C4-2B (cell line): ENCODE results near the gene SERINC5.

Experiments used
- ZFX ChIP-seq: fragments of 450-650 bp; IDR thresholded peaks from 2 replicates; pipeline ENCODE4 v1.6.1; 2017
- TF ChIP-seq, protein P1 (sequence below): fragments of 450-650 bp; conservative IDR thresholded peaks from 2 replicates; pipeline ENCODE4 v1.5.1; 2017; ENCODE audit warnings: mild to moderate bottlenecking

DNA sequence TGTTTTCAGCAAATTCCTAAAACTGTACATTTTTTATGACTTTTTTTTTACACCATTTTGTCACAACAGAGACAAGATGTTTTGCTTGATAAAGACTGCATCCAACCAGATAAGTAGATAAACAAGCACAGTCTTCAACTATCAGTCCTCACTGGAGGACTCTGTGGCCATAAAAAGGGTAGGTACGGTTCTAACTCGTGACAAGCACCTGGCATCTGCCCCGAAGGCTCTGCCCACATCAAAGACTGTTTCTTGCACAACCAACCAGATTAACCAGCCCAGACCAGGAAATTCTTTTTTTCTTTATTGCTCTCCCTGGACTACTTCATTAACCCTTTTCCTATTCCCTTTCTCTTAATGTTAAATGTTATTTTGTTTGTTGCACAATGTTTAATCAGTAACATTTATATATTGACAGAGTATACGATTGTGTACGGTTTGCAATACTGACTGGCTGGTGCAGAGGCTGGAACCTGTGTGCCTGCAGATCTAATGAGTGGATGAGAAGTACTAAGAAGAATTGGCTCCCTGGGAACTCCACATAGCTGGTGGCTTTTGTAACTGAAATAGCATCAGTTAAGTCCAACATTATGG lies 74.1 kb downstream of the SERINC5 start:
- TF ChIP-seq, protein P1, sequence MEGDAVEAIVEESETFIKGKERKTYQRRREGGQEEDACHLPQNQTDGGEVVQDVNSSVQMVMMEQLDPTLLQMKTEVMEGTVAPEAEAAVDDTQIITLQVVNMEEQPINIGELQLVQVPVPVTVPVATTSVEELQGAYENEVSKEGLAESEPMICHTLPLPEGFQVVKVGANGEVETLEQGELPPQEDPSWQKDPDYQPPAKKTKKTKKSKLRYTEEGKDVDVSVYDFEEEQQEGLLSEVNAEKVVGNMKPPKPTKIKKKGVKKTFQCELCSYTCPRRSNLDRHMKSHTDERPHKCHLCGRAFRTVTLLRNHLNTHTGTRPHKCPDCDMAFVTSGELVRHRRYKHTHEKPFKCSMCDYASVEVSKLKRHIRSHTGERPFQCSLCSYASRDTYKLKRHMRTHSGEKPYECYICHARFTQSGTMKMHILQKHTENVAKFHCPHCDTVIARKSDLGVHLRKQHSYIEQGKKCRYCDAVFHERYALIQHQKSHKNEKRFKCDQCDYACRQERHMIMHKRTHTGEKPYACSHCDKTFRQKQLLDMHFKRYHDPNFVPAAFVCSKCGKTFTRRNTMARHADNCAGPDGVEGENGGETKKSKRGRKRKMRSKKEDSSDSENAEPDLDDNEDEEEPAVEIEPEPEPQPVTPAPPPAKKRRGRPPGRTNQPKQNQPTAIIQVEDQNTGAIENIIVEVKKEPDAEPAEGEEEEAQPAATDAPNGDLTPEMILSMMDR: no peak
- no peak for TF ChIP-seq ZFX
